ENCODE data around the gene ZNF575.

The ZNF575 gene

GRCh38 chr19:43581467-43581866 lies 48.5 kb downstream of the ZNF575 start:
- no peak for DNase-seq (ENCODE audit: low spot score)
- TF ChIP-seq, protein P1, sequence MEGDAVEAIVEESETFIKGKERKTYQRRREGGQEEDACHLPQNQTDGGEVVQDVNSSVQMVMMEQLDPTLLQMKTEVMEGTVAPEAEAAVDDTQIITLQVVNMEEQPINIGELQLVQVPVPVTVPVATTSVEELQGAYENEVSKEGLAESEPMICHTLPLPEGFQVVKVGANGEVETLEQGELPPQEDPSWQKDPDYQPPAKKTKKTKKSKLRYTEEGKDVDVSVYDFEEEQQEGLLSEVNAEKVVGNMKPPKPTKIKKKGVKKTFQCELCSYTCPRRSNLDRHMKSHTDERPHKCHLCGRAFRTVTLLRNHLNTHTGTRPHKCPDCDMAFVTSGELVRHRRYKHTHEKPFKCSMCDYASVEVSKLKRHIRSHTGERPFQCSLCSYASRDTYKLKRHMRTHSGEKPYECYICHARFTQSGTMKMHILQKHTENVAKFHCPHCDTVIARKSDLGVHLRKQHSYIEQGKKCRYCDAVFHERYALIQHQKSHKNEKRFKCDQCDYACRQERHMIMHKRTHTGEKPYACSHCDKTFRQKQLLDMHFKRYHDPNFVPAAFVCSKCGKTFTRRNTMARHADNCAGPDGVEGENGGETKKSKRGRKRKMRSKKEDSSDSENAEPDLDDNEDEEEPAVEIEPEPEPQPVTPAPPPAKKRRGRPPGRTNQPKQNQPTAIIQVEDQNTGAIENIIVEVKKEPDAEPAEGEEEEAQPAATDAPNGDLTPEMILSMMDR (IDR thresholded peaks at IDR 0.05; ENCODE audit: extremely low read depth, missing control alignments) = no peak

GRCh38 chr19:43582495-43582894 lies 49.5 kb downstream of the ZNF575 start:
- TF ChIP-seq, protein P1 (IDR thresholded peaks at IDR 0.05; ENCODE audit: extremely low read depth, missing control alignments) = no peak
- DNase-seq (ENCODE audit: low spot score) = no peak

- TF ChIP-seq, protein P1 (IDR thresholded peaks at IDR 0.05; ENCODE audit: extremely low read depth, missing control alignments) = no peak
Measured at GRCh38 chr19:43584484-43584883, 51.5 kb downstream of the ZNF575 start.

More at GRCh38 chr19:43584484-43584883, 51.5 kb downstream of the ZNF575 start:
- no peak for DNase-seq (ENCODE audit: low spot score)

Measured in GM20000 (cell line).